AG09319 (cell line): ENCODE measurements around the gene UBE2D2.

Experiments used
- DNase-seq: peaks from one replicate; pipeline ENCODE4 v3.0.0-alpha.2; 2010; ENCODE audit warnings: low read depth; ENCODE audit errors: extremely low read depth
- TF ChIP-seq, protein P1 (sequence below): IDR thresholded peaks from 2 replicates; pipeline ENCODE4 v1.5.1; 2011; ENCODE audit warnings: low read depth, mild to moderate bottlenecking, inconsistent platforms, low read length, moderate library complexity

Gene UBE2D2

GRCh38 chr5:139642213-139642612 lies 81.1 kb downstream of the UBE2D2 start:
- TF ChIP-seq, protein P1, sequence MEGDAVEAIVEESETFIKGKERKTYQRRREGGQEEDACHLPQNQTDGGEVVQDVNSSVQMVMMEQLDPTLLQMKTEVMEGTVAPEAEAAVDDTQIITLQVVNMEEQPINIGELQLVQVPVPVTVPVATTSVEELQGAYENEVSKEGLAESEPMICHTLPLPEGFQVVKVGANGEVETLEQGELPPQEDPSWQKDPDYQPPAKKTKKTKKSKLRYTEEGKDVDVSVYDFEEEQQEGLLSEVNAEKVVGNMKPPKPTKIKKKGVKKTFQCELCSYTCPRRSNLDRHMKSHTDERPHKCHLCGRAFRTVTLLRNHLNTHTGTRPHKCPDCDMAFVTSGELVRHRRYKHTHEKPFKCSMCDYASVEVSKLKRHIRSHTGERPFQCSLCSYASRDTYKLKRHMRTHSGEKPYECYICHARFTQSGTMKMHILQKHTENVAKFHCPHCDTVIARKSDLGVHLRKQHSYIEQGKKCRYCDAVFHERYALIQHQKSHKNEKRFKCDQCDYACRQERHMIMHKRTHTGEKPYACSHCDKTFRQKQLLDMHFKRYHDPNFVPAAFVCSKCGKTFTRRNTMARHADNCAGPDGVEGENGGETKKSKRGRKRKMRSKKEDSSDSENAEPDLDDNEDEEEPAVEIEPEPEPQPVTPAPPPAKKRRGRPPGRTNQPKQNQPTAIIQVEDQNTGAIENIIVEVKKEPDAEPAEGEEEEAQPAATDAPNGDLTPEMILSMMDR = no peak
- DNase-seq = no peak

DNA sequence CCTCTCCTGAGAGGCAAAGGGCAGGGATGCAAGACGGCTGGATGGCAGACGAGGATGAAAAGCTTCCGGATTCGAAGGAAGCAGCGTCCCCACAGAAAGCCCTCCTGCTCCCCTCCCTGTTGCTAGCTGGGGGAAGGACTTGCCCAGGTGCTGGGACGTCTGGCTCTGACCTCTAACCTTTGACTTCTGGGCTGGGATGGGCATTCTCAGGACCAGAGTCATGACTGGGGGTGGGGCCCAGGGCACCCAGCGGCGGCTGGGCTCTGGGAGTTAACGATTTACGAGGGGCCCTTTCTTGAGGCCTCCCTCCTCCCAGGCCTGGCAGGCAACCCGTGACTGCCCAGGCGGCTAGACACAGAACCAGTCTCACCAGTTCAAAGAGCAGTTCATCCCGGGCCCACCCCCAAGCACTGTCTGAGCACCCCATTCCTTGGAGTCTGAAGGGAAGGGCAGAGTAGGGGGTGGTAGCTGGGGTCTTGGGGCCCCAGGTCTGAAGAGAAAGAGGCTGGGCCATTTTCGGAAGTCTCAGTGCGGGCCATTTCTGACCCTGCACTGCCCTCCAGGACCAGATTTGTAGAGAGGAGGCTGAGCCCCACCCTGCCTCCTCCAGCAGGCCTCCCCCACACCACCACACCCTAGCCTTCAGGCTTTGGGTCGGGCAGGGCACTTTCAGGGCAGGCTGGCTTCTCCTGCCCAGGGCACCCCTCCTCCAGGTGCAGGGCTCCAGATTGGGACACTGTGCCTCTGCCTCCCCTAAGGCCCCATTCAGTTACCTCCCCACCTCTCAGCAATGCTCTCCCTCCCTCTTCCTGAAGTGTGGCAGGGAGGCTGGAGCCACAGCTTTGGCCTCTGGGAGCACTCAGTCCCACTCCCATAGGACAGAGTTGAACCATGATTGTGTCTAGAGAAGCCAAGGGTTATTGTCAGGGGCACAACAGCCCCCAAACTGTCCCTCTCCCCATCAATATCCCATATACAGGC lies 82.0 kb downstream of the UBE2D2 start:
- TF ChIP-seq, protein P1 = no peak
- no peak for DNase-seq

DNA sequence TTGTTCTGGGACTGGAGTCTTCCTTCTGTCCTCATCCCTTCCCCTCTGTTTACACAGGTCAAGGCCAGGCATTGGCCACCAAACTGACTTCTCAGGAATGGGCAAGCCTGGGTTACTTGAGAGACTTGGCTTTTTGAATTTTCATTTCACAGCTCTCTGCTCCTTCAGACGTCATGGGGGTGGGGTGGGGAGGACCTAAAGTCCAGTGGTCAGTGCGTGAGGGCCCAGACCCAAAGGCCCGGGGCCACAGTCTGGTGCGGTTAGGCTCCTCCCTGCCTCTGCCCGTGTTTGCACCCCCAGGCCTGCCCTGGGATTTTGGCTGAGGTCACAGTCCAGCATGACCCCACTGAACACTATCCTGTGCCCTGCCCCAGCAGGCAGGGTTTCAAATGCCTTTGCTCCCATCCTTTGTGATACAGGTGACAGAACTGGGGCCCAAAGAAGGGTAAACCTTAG lies 82.9 kb downstream of the UBE2D2 start:
- DNase-seq = no peak
- TF ChIP-seq, protein P1 = no peak

DNA sequence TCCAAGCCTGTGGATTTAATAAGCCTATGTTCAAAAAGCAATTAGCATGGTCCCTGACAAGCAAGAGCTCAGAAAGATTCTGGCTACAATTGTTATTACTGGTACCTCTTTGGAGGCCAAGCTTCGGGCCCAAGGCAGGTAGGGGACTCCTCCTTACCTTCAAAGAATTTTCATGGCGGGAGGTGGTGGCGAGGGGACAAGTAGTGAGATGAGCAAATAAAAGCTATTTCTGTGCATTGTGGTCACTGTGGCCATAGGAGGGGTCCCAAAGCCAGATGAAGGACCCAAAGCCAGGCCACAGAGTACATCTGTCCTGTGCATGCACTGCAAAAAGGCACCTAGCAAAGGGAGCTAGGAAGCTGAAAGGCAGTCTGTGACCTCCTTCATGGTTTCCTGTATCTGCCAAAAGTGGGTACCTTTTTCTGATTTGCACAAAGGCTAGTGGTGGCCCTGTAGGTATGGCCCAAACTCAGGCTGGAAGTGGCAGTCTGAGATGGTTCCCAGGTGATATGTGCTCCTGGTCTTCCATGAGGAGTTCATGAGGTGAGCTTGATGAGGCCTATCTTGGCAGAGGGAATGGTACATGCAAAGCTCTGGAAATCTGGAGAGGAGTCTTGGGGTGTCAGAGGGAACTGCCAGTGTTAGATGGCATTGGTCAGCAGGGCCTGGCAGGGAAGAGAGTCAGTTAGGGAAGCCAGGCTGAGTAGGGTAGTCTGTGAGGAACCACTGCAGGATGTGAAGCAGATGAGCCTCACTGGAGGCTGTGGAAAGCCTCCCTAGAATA lies 83.7 kb downstream of the UBE2D2 start:
- TF ChIP-seq, protein P1 = no peak
- no peak for DNase-seq

- DNase-seq = no peak
- TF ChIP-seq, protein P1 = no peak
Observed at GRCh38 chr5:139645430-139645871, 84.3 kb downstream of the UBE2D2 start.

DNA sequence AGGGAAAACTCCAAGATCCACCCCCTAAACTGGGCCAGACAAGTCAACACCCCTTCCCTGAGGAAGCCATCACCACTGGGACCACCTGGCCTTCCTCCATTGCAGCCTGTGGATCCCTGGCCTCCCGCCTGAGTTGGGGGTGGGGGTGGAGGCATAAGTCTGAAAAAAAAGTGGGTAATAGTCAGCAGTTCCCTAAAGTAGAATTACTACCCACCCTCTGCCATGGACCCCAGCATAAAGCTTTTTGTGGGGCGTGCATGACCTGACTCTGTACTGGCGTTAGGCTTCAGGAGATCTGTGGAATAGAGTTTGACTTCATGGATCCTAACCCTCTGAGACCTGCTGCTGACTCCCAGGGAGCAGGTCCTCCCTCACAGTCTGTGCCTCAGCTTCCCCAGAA lies 85.0 kb downstream of the UBE2D2 start:
- TF ChIP-seq, protein P1 = no peak
- no peak for DNase-seq
